ENCODE results near the gene PTPRG. TPM values are rescaled to one million over a fixed set of nuclear protein-coding genes. Genes with fewer than 3 reads are reported as not detected.

The PTPRG gene
- total and polyA plus RNA-seq, 4 donors: 3.6 to 35.6 (median 8.1) TPM

- Histone ChIP-seq H3K4me3 (ENCODE audit: low read depth in 1 of 3, low read length in 3 of 3) (no peak overlapping the region), H3K9me3 (ENCODE audit: control insufficient read depth in 4 of 4, low read length in 3 of 4) (no peaks in the 10 kb centered on the region), H3K27ac (ENCODE audit: low read depth in 1 of 2, low read length in 2 of 2) (no peak overlapping the region), H3K27me3 (ENCODE audit: control insufficient read depth in 4 of 4, insufficient read depth in 4 of 4, low read length in 3 of 4) (no peaks in the 10 kb centered on the region), H3K4me1 (ENCODE audit: control insufficient read depth in 4 of 4, insufficient read depth in 4 of 4, low read length in 3 of 4) (peaks cover 0 to 6% (median 0%) of the 10 kb centered on the region in 4 donors), H3K9ac (ENCODE audit: low read depth in 1 of 2, low read length in 2 of 2) (no peak overlapping the region), H3K36me3 (ENCODE audit: control insufficient read depth in 4 of 4, insufficient read depth in 3 of 4, low read depth in 1 of 4, low read length in 3 of 4) (peaks cover 0 to 2% (median under 1%) of the 10 kb centered on the region in 4 donors)
- no peak for DNase-seq (ENCODE audit: low spot score)
- WGBS: 85% methylated on average over 5 of the region's 5 CpGs
- TF ChIP-seq EGR1 (IDR thresholded peaks at IDR 0.05; ENCODE audit: low read depth in 2 of 2) (no peak), RAD21 (IDR thresholded peaks at IDR 0.05) (no peak)
These were observed 647.7 kb downstream of the PTPRG start for GRCh38 chr3:62209101-62209500.

DNA sequence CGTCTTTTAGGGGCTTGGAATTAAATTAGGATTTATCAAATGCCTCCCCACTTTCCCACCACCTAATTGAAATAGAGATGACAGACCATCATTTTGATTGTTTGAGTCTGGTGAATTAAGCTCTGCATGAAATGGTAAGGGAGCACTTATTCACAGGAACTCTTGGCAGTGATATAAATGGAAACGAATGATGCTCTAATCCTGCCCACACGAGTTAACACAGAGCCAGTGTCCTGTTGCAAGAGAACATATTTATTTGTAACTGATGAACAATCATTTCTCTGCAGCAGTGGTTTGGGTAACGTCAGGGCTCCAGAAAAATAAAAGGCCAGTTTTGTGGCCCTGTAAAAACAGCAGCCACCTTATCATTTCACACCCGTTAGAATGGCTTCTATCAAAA lies 648.6 kb downstream of the PTPRG start:
- H3K27me3 ChIP-seq (ENCODE audit: control insufficient read depth in 4 of 4, insufficient read depth in 4 of 4, low read length in 3 of 4): no peaks in the 10 kb centered on the region
- DNase-seq (ENCODE audit: low spot score): no peak
- H3K4me1 ChIP-seq (ENCODE audit: control insufficient read depth in 4 of 4, insufficient read depth in 4 of 4, low read length in 3 of 4): peaks cover 0 to 6% (median 0%) of the 10 kb centered on the region in 4 donors
- 87% methylated on average over 5 of the region's 5 CpGs for WGBS
- no peak for TF ChIP-seq RAD21 (IDR thresholded peaks at IDR 0.05)
- TF ChIP-seq HNF4G (IDR thresholded peaks at IDR 0.05): no peak
- TF ChIP-seq, protein P1, sequence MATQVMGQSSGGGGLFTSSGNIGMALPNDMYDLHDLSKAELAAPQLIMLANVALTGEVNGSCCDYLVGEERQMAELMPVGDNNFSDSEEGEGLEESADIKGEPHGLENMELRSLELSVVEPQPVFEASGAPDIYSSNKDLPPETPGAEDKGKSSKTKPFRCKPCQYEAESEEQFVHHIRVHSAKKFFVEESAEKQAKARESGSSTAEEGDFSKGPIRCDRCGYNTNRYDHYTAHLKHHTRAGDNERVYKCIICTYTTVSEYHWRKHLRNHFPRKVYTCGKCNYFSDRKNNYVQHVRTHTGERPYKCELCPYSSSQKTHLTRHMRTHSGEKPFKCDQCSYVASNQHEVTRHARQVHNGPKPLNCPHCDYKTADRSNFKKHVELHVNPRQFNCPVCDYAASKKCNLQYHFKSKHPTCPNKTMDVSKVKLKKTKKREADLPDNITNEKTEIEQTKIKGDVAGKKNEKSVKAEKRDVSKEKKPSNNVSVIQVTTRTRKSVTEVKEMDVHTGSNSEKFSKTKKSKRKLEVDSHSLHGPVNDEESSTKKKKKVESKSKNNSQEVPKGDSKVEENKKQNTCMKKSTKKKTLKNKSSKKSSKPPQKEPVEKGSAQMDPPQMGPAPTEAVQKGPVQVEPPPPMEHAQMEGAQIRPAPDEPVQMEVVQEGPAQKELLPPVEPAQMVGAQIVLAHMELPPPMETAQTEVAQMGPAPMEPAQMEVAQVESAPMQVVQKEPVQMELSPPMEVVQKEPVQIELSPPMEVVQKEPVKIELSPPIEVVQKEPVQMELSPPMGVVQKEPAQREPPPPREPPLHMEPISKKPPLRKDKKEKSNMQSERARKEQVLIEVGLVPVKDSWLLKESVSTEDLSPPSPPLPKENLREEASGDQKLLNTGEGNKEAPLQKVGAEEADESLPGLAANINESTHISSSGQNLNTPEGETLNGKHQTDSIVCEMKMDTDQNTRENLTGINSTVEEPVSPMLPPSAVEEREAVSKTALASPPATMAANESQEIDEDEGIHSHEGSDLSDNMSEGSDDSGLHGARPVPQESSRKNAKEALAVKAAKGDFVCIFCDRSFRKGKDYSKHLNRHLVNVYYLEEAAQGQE (IDR thresholded peaks at IDR 0.05): no peak
- TF ChIP-seq RXRA (IDR thresholded peaks at IDR 0.05): no peak
- no peak for TF ChIP-seq YY1 (IDR thresholded peaks at IDR 0.05)
- TF ChIP-seq JUND (IDR thresholded peaks at IDR 0.05): no peak
- no peak for TF ChIP-seq NR2F2 (IDR thresholded peaks at IDR 0.05)
- TF ChIP-seq FOXA2 (IDR thresholded peaks at IDR 0.05): no peak
- TF ChIP-seq HNF4A (conservative IDR thresholded peaks at IDR 0.05): no peak
- H3K4me3 ChIP-seq (ENCODE audit: low read depth in 1 of 3, low read length in 3 of 3): no peak overlapping the region
- H3K27ac ChIP-seq (ENCODE audit: low read depth in 1 of 2, low read length in 2 of 2): no peak overlapping the region
- H3K9me3 ChIP-seq (ENCODE audit: control insufficient read depth in 4 of 4, low read length in 3 of 4): no peaks in the 10 kb centered on the region
- no peak overlapping the region for H3K9ac ChIP-seq (ENCODE audit: low read depth in 1 of 2, low read length in 2 of 2)
- peaks cover 0 to 2% (median under 1%) of the 10 kb centered on the region in 4 donors for H3K36me3 ChIP-seq (ENCODE audit: control insufficient read depth in 4 of 4, insufficient read depth in 3 of 4, low read depth in 1 of 4, low read length in 3 of 4)

DNA sequence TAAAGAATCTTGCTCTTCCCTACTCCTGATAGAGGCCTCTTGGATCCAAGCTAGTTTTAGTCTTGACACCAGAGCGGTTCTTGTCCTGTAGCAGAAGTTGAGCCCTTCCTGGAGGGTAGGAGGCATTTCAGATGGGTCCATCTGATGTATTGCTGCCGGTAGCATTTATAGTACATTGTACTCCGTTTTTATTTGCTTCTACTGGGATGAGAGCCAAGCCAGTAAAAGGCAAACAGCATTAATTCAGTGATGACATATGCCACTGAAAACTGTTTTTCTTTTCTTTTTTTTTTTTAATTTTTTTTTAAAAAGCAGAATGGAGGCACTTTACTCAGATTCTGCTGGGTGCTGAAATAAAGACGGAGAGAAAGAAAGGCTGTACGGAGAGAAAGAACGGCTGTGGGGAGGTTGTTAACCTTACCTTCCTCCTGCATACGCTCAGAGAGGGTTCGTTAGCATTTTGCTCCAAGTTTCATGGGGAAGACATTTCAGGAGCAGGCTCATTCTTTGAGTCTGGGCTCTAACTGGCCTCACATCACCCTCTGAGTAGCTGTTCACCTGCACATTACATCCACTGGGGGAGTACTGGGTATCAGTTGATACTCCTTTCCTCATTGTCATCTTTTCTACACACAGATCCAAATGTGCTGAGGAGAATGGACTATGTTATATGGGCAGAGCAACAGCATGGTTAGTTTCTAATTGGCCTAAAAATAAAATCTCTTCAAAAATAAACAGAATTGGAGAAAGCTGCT lies 650.5 kb downstream of the PTPRG start:
- H3K36me3 ChIP-seq (ENCODE audit: control insufficient read depth in 4 of 4, insufficient read depth in 3 of 4, low read depth in 1 of 4, low read length in 3 of 4): no peaks in the 10 kb centered on the region
- no peak for DNase-seq (ENCODE audit: low spot score)
- no peak overlapping the region for H3K4me3 ChIP-seq (ENCODE audit: low read depth in 1 of 3, low read length in 3 of 3)
- H3K9me3 ChIP-seq (ENCODE audit: control insufficient read depth in 4 of 4, low read length in 3 of 4): no peaks in the 10 kb centered on the region
- peaks cover 0 to 6% (median 0%) of the 10 kb centered on the region in 4 donors for H3K4me1 ChIP-seq (ENCODE audit: control insufficient read depth in 4 of 4, insufficient read depth in 4 of 4, low read length in 3 of 4)
- no peaks in the 10 kb centered on the region for H3K27me3 ChIP-seq (ENCODE audit: control insufficient read depth in 4 of 4, insufficient read depth in 4 of 4, low read length in 3 of 4)
- H3K9ac ChIP-seq (ENCODE audit: low read depth in 1 of 2, low read length in 2 of 2): no peak overlapping the region
- no peak overlapping the region for H3K27ac ChIP-seq (ENCODE audit: low read depth in 1 of 2, low read length in 2 of 2)
- 72% methylated on average over 8 of the region's 8 CpGs for WGBS
- TF ChIP-seq GABPA (IDR thresholded peaks at IDR 0.05 in 1 of 2, conservative IDR thresholded peaks at IDR 0.05 in 1 of 2) (no peak), ZBTB33 (IDR thresholded peaks at IDR 0.05) (no peak), HNF4A (conservative IDR thresholded peaks at IDR 0.05) (no peak), HNF4G (IDR thresholded peaks at IDR 0.05) (no peak), YY1 (IDR thresholded peaks at IDR 0.05) (no peak), TAF1 (conservative IDR thresholded peaks at IDR 0.05) (no peak), MAX (IDR thresholded peaks at IDR 0.05) (no peak), FOXA2 (IDR thresholded peaks at IDR 0.05) (no peak), JUND (IDR thresholded peaks at IDR 0.05) (no peak)
- TF ChIP-seq, protein P1 (IDR thresholded peaks at IDR 0.05): no peak
- TF ChIP-seq, protein P2, sequence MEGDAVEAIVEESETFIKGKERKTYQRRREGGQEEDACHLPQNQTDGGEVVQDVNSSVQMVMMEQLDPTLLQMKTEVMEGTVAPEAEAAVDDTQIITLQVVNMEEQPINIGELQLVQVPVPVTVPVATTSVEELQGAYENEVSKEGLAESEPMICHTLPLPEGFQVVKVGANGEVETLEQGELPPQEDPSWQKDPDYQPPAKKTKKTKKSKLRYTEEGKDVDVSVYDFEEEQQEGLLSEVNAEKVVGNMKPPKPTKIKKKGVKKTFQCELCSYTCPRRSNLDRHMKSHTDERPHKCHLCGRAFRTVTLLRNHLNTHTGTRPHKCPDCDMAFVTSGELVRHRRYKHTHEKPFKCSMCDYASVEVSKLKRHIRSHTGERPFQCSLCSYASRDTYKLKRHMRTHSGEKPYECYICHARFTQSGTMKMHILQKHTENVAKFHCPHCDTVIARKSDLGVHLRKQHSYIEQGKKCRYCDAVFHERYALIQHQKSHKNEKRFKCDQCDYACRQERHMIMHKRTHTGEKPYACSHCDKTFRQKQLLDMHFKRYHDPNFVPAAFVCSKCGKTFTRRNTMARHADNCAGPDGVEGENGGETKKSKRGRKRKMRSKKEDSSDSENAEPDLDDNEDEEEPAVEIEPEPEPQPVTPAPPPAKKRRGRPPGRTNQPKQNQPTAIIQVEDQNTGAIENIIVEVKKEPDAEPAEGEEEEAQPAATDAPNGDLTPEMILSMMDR (IDR thresholded peaks at IDR 0.05; ENCODE audit: low read depth, low read length, missing input control): no peak

Measured in liver (tissue), 9 donors.